H1 (cell line): Measurements from ENCODE around the gene PAX7.

Experiments
- CHD2 ChIP-seq: IDR thresholded peaks from 2 replicates; pipeline ENCODE4 v1.6.1; 2012; ENCODE audit warnings: low read length, improper control_type of control experiment
- CTCF ChIP-seq, 3 experiments: IDR thresholded peaks; 1 replicate in 2 of 3; 2 replicates in 1 of 3; pipeline versions ENCODE4 v1.5.1 to v1.6.1; 2011; ENCODE audit warnings: low read length in 3 of 3, mild to moderate bottlenecking in 3 of 3, inconsistent platforms in 2 of 3, low read depth in 1 of 3, moderate library complexity in 1 of 3; ENCODE audit not compliant: insufficient read depth in 1 of 3; ENCODE audit errors: control extremely low read depth in 1 of 3
- EZH2 ChIP-seq: fragments of 200-600 bp; sonication (generic); IDR thresholded peaks from 2 replicates; pipeline ENCODE4 v1.7.1; 2012; ENCODE audit warnings: low read depth, mild to moderate bottlenecking, moderate library complexity, low read length, inconsistent platforms; ENCODE audit not compliant: severe bottlenecking
- MAFK ChIP-seq: IDR thresholded peaks from 2 replicates; pipeline ENCODE4 v1.6.1; 2012; ENCODE audit warnings: low read depth, mild to moderate bottlenecking, improper control_type of control experiment, low read length
- NRF1 ChIP-seq: IDR thresholded peaks from 2 replicates; pipeline ENCODE4 v1.6.1; 2011; ENCODE audit warnings: mild to moderate bottlenecking, low read depth, low read length, improper control_type of control experiment
- POLR2AphosphoS5 ChIP-seq: IDR thresholded peaks from 2 replicates; pipeline ENCODE4 v1.6.1; 2011; ENCODE audit warnings: low read depth, low read length
- SRF ChIP-seq: IDR thresholded peaks from 2 replicates; pipeline ENCODE4 v1.6.1; 2011; ENCODE audit warnings: mild to moderate bottlenecking, low read depth, low read length, moderate library complexity
- TAF1 ChIP-seq: IDR thresholded peaks from 2 replicates; pipeline ENCODE4 v1.6.1; 2011; ENCODE audit warnings: mild to moderate bottlenecking, low read depth, low read length

DNA sequence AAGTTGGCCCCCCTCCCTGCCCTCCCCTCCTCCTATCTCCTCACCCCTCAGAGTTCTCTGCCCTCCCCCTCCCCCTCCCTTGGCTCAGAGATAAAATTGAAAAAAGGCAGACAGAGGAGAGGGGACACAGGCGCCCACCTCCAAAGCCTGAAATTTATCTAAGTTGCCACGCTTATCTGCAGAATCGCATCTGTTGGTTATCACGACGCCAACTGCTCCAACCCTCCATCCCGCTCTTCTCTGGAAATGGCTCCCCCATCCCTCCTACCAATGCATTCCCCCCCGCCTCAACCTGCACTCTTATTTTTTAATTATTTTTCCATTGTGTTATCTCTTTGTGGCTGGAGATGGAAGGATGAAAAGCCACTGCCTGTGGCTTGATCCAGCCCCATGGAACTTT is 138.5 kb downstream of the PAX7 start:
- TF ChIP-seq CTCF (IDR thresholded peaks at IDR 0.05; ENCODE audit: control extremely low read depth in 1 of 3, insufficient read depth in 1 of 3, low read depth in 1 of 3, low read length in 3 of 3) (no peak), TAF1 (no peak), MAFK (no peak), NRF1 (no peak), POLR2AphosphoS5 (no peak), CHD2 (no peak), SRF (no peak), EZH2 (no peak)
